H4 (cell line): Measurements from ENCODE around the gene SCRN3. TPM values are rescaled to one million over a fixed set of nuclear protein-coding genes. Genes with fewer than 3 reads are reported as not detected.
"Not testable (repeated sequence)": the region's sequence is repeated elsewhere in the genome, so short reads cannot be mapped to it uniquely, and the experiment has no call there.

Source experiments
- DNase-seq: peaks from one replicate; pipeline ENCODE4 v3.0.0-alpha.2; 2015; ENCODE audit warnings: low spot score
- total RNA-seq: library from RNA; depleted of rRNA; stranded (reverse); fragments of >200 nt; shearing (Covaris generic); gene quantifications from 2 replicates; pipeline ENCODE4 v1.2.3, GENCODE V29; 2014

Gene SCRN3
- total RNA-seq, 1 experiment from 2014 or later, result 15.6 TPM

DNA sequence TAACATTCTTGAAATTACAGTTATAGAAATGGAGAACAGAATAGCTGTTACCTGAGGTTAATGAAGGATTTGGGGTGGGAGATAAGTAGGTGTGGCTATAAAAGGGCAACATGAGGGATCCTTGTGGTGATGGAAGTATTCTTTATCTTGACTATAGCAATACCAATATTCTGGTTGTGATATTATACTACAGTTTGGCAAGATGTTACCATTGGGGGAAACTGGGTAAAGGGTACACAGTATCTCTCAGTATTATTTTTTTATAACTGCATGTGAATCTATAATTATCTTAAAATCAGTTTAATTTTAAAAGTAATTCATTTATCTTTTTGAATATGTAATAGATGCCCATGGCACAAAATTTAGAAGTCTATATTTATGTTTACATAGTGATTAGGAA is 8.1 kb downstream of the SCRN3 start:
- DNase-seq, result no peak

DNA sequence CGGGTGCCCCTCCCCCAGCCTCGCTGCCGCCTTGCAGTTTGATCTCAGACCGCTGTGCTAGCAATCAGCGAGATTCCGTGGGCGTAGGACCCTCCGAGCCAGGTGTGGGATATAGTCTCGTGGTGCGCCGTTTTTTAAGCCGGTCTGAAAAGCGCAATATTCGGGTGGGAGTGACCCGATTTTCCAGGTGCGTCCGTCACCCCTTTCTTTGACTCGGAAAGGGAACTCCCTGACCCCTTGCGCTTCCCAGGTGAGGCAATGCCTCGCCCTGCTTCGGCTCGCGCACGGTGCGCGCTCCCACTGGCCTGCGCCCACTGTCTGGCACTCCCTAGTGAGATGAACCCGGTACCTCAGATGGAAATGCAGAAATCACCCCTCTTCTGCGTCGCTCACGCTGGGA is 14.5 kb downstream of the SCRN3 start:
- not testable (repeated sequence) for DNase-seq

DNA sequence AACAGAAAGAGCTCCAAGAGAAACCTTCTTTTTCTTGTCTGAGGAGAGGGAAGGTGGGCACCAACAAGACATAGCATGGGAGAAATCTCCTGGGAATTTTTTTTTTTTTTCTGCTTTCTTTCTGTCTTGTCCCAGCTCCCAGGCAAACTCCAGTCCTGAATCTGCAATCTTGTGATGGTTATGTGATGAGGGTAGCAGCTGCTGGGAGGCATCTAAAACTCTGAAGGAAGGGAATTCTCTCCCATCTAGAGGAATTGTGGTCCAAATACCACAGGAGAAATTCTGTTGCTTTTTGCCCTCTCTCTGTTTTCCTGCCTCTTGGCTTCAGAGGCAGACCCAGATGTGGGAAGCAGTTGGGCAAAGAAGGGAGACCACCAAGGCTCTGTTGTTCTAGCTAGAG is 16.7 kb downstream of the SCRN3 start:
- DNase-seq, result no peak

DNA sequence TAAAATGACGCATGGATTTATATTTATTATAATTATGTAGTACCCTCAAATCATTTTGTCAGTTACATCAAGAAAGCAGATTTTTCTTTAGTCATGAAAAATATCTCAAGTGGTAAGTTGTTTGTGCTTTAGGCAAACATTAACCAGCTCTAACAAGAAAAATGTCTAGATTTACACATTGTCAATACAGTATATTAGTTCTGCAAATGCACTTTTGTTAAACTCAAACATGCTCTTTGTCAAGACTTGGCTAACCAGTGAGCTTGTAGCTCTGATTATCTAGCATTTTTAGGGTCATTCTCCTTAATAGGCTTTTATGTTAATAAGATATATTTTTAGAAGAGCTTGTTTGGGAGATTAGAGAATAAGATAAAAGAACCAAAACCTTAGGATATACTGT is 32.7 kb downstream of the SCRN3 start:
- DNase-seq, result no peak

DNA sequence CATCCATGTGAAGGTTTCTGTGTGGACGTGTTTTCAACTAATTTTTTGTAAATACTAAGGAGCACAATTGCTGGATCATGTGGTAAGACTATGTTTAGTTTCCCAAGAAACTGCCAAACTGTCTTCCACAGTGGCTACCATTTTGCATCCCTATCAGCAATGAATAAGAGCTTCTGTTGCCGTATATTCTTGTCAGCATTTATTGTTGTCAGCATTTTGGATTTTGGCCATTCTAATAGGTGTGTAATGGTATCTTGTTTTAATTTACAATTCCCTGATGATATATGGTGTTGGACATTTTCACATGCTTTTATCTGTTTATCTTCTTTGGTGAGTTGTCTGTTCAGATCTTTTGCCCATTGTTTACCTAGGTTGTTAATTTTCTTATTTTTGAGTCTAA is 34.5 kb downstream of the SCRN3 start:
- no peak for DNase-seq

DNA sequence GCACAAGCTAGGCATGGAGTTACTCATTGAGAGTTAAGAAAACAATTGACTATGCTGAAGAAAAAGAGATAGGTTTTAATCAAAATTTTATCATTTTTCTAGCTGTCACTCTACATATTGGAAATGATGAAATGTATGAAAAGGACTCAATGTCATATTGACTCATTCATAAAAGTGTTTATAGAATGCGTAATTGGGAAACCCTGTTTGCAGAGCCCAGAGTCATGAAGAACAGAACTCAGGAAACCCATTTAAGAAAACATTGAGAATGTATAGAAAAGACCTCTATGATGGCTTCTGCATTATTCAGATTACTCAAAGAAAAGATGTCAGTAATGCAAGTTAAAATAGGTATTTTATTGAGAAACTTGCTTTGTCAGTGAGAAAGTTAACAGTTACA is 36.4 kb downstream of the SCRN3 start:
- no peak for DNase-seq

DNA sequence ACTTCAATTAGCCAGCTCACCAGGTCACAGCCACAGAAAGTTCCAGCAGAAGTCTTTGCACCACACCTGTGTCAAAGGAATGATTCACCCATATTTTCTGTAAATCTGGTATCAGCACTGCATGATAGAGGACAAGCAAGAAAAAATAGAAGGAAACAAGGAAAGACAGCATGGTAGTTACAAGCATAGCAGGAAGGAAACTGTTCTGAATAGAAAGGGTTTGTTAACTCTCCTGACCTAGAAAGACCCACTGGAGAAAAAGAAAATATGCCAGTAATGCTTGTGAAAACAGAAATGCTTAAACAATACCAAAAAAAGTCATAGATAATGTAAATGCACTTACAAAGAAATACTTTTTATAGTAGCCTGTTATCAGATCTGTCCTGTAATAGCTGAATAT is 40.8 kb downstream of the SCRN3 start:
- no peak for DNase-seq

DNA sequence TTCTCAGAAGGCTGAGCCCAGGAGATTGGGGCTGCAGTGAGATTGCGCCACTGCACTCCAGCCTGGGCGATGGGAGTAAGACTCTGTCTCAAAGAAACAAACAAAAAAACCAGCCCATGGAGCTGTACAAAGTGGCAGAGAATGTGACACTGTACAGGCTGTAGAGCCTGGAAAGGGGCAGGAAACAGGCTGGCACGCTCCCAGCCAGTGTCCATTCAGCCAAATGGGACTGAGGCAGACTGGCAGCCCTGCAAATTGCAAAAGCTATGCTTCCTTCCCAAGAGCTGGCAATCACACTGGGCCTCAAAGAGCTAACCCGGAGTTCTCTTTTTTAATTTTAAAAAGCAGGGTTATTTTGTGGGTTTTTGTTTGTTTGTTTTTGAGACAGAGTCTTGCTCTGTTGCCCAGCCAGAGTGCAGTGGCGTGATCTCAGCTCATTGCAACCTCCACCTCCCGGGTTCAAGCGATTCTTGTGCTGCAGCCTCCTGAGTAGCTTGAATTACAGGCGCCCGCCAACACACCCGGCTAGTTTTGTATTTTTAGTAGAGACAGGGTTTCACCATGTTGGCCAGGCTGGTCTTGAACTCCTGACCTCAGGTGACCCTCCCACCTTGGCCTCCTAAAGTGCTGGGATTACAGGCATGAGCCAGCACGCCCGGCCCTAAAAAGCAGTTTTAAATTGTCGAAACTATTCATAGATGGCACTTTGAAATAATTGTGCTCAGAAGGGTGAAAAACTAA is 42.8 kb downstream of the SCRN3 start:
- DNase-seq, result no peak

DNA sequence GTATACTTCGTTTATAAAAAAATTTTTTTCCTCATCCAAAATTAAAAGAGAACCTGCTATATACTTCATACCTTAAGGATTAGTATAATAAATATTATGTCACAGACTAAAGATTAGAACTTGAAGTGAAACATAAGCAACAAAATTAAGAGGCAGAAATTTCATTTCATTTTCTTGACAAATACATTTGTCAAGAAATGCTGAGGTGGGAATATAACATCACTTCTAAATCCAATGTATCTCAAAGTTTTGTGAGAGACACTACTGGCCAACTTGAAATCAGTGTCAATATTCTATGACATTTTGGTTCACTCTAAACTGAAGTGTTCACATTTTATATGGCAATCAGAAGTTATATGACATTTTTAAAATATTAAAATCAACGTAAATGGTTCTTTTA is 43.8 kb downstream of the SCRN3 start:
- DNase-seq, result no peak

DNA sequence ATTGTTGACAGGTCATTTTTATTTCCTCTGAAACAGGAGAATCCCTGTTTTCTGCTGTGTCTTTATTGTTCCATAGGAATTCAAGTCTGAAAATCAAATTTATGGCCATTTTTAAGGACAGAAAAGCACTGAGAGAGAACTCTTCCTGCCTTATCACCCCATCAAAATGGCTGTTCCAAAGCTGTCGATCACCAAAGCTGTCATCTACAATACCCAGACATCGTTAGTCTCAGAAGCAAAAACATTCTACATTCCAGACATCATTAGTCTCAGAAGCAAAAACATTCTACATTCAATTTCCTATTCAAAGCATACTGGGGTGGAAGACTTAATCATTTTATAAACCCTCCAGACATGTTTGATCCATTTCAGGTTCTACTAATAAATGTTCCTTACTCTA is 44.4 kb downstream of the SCRN3 start:
- no peak for DNase-seq

DNA sequence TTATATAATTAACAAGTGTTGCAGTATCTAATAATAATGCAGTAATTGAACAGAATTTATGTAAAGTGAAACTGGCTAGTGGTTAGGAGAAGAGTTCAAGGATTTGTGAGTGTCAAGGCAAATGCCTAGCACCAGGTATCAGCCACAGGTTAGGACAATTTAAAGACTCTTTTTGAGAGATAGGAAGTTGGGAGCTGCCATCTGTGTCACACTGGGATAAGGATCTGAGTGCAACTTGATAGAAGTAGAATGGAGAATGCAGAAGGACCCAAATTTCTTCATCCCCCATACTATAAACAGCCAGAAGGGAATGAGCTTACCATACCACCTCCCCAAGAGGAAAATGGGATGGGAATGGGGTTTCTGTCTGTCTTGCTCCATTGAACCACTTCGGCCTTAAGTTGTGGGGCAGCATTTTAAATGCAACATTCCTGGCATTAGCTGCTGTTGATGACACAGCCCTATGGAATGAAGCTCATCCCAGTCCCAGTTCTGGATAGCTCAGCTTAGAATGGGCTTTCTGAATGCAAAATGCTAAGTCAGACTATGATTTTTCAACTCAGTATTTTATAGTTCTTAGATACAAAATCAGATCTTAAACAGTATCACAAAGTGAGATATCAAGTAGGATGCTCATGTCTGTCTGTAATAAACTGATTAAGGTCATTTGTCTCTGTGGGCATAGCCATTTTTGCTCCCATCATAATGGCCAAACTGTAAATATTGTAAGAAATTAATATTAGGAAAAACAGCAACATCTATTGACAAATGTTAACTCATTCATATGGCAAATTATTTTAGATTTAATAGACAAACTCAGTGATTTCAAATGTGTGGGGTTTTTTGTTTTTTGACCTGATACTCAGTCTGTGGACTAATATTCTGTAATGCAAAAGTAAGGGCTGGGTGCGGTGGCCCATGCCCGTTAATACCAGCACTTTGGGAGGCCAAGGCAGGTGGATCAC is 47.3 kb downstream of the SCRN3 start:
- DNase-seq, result peak; percentile 8

DNA sequence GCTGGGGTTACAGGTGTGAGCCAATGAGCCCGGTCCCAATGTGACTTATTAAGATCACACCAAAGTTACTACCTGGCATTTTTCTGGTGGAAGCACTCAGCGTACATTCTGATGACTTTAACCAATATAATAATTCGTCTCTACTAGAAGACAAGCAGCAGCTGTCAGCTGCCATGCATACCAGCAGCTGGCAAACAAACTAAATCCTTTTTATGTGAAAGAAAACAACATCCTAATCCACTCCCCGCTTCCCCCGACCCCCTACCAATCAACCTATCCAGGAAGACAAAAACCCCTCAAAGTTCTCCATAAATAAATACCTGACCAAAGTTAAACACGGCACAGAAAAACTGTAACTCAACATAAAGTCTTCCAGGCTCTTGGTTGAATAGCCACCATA is 49.2 kb downstream of the SCRN3 start:
- no peak for DNase-seq

DNA sequence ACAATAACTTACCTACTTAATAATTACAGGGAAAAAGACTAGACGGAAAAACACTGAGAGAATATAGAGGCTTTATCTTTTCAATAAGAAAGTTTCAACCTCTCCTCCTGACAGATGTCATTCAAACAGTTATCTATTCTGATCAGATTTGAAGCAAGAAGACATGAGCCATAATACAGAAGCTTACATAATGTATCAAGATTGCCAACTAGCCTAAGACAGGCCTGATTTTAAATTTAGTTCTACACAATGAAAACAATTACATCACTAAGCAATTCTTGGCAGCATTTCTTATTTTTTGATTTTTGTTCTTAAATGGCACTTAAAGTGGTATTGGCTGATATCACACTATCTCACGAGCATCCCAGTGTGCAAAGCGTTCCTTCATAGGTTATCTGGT is 49.7 kb downstream of the SCRN3 start:
- no peak for DNase-seq

DNA sequence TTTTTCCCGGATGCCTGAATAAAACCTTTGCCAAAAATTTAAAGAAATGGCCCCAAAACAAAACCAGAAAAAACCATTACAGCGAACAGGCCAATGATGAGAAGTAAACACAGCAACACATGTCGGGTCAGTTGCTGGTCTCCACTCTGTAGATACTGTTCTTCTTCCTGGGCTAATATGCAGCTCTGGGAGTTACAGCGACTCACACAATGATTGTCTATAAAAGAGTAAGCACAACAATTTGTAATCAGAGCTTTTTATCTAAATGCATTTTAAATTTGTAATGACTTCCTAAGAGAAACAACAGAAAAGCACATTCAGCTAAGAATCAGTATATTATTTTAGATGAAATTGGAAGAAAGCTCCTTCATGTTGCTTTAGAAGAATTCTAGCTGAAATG is 51.0 kb downstream of the SCRN3 start:
- DNase-seq, result no peak

DNA sequence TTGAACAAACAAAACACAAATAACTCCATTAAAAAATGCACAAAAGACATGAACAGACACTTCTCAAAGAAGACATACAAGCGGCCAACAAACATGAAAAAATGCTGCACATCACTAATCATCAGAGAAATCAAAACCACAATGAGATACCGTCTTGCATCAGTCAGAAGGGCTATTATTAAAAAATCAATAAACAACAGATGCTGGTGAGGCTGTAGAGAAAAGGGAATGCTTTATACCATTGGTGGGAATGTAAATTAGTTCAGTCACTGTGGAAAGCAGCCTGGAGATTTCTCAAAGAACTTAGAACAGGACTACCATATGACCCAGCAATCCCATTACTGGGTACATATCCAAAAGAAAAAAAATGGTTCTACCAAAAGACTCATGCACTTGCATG is 53.5 kb downstream of the SCRN3 start:
- no peak for DNase-seq

DNA sequence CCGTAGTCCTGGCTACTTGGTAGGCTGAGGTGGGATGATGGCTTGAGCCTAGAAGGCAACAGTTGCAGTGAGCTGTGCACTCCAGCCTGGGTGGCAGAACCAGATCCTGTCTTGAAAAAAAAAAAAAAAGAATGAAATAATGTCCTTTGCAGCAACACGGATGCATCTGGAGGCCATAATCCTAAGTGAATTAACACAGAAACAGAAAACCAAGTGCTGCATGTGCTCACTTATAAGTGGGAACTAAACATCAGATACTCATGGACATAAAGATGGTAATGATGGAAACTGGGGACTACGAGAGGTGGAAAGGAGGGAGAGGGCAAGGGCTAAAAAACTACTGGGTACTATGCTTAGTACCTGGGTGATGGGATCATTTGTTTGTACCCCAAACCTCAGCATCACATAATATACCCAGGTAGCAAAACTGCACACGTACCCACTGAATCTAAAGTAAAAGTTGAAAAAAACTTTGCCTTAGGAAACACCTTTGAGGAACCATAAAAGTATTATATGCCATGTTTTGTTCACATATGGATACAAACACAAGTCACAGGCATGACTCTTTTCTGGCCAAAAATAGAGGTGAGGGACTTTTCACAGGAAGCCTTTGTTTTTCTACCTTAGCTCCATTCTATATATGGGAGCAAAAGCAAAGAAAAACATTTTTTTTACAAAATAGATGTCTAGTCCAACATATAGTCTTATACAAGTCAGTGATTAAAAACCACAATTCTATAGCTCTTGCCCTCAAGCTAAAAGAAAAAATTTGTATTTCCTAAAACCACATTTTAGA is 54.7 kb downstream of the SCRN3 start:
- no peak for DNase-seq

DNA sequence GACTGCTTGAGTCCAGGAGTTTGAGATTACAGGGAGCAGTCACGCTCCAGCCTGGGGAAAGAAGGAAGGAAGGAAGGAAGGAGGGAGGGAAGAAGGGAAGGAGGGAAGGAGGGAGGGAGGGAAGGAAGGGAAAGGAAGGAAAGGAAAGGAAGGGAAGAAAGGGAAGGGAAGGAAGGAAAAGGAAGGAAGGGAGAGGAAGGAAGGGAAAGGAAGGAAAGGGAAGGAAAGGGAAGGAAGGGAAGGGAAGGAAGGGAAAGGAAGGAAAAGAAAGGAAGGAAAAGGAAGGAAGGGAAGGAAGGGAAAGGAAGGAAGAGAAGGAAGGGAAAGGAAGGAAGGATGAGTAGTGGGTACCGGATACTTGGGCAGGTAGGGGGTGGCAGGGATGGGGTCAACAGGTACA is 59.0 kb downstream of the SCRN3 start:
- DNase-seq, result no peak

DNA sequence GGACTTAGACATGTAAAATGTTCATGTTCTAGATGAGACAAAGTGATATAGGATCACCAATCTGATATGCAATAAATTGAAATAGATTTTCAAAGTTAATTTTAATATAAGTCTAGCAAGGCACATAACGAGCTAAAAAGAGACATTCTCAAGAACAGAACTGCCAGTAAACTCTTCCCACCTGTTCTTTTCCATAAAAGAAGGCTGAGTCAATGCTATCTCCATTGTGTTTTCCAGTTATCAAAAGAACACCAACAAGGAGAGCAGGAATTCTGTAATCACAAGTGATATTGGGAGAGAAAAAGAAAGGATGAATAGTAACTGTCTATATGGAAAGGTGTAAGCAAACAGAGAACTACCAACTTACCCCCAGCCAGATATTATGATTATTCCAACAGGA is 65.7 kb downstream of the SCRN3 start:
- no peak for DNase-seq

DNA sequence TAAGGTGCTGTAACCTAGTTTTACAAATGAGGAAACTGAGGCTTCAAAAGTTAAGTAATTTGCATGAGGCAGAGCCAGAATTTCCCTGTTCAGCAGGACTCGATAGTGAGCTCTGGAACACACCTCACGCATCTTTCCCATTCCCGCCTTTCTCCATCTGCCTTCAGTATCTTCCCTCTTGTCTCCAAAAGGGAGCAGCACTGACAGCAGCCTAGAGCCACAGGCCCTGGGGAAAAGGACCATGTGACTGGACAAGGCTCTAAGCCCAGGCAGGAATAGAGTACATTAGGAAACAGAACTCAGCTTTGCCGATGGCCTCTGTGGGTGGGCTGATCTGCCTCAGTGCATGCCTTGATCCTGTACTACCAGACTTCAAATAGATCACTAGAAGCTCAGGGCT is 69.8 kb downstream of the SCRN3 start:
- DNase-seq, result peak; percentile 25

DNA sequence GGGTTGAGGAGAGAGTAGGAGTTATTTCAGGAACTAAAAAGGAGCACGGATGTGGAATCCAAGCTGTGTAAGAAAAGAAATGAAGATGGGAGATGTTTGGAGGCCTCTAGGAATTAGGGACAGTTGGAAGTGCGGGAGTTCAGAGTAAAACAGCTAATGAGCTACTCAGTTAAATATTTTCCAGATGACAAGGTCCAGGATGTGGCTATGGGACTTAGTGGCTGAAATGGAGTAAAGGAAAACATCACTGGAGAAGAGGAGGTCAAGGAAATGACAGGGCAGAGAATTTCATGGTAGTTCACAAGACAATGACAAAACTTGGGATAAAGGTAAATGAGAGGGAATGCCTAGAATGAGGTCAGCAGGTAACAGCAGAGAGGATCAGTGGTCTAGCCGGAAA is 78.3 kb downstream of the SCRN3 start:
- no peak for DNase-seq

DNA sequence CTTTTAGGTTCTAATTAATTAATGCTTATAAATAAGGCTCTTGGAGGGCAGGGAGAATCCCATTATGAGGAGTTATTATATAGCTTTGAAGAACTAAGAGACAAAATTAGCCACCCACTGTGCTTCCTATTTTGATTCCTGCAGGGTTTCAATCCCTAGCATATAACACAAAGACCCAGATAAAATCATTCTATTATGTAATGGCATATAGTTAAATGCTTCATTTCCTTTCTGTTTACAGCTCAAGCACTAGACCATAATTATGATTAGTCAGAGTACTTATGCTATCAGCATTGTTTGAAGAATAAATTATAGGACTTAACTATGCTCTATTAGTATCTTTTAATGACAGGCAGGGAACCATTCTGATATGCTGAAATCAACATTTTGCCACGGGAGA is 82.2 kb downstream of the SCRN3 start:
- DNase-seq, result no peak
